Trophoblast cell (in vitro differentiated cells and primary cell): ENCODE data around the gene NUDT5.

Experiments
- DNase-seq, 2 donors: peaks; one replicate each; pipeline ENCODE4 v3.0.0-alpha.2; 2016
- H2AFZ ChIP-seq: 2 replicates; pipeline ENCODE4 v1.6.1; 2013; ENCODE audit warnings: low read length, moderate library complexity, mild to moderate bottlenecking; ENCODE audit not compliant: insufficient read depth, poor library complexity
- H2AK5ac ChIP-seq: 2 replicates; pipeline ENCODE4 v1.6.1; 2013; ENCODE audit warnings: mild to moderate bottlenecking, low read length
- H2BK120ac ChIP-seq: 2 replicates; pipeline ENCODE4 v1.6.1; 2013; ENCODE audit warnings: low read length, mild to moderate bottlenecking, moderate library complexity; ENCODE audit not compliant: insufficient read depth, poor library complexity
- H2BK12ac ChIP-seq: 2 replicates; pipeline ENCODE4 v1.6.1; 2013; ENCODE audit warnings: mild to moderate bottlenecking, low read length, moderate library complexity
- H2BK5ac ChIP-seq: 2 replicates; pipeline ENCODE4 v1.6.1; 2013; ENCODE audit warnings: low read length, low read depth, moderate library complexity, mild to moderate bottlenecking; ENCODE audit not compliant: poor library complexity
- H3K14ac ChIP-seq: 2 replicates; pipeline ENCODE4 v1.6.1; 2013; ENCODE audit warnings: mild to moderate bottlenecking, low read length
- H3K18ac ChIP-seq: 2 replicates; pipeline ENCODE4 v1.6.1; 2013; ENCODE audit warnings: mild to moderate bottlenecking, low read length
- H3K23ac ChIP-seq: 2 replicates; pipeline ENCODE4 v1.6.1; 2013; ENCODE audit warnings: low read length
- H3K27ac ChIP-seq: 2 replicates; pipeline ENCODE4 v1.5.1; 2013; ENCODE audit warnings: low read depth, mild to moderate bottlenecking, inconsistent platforms, low read length, moderate library complexity
- H3K27me3 ChIP-seq: 2 replicates; pipeline ENCODE4 v1.6.1; 2013; ENCODE audit warnings: inconsistent platforms, mild to moderate bottlenecking, low read length, moderate library complexity; ENCODE audit not compliant: insufficient read depth
- H3K36me3 ChIP-seq, 2 experiments: 1 replicate in 1 of 2; 2 replicates in 1 of 2; pipeline ENCODE4 v1.6.1; 2013; ENCODE audit warnings: low read length in 2 of 2, mild to moderate bottlenecking in 2 of 2, moderate library complexity in 1 of 2; ENCODE audit not compliant: insufficient read depth in 2 of 2, control insufficient read depth in 1 of 2
- H3K4ac ChIP-seq: 2 replicates; pipeline ENCODE4 v1.6.1; 2013; ENCODE audit warnings: low read depth, mild to moderate bottlenecking, low read length, moderate library complexity
- H3K4me1 ChIP-seq, 2 experiments: 1 replicate in 1 of 2; 2 replicates in 1 of 2; pipeline ENCODE4 v1.6.1; 2013; ENCODE audit warnings: low read length in 2 of 2, mild to moderate bottlenecking in 2 of 2, moderate library complexity in 1 of 2; ENCODE audit not compliant: insufficient read depth in 2 of 2, control insufficient read depth in 1 of 2
- H3K4me2 ChIP-seq: 2 replicates; pipeline ENCODE4 v1.6.1; 2013; ENCODE audit warnings: inconsistent platforms, mild to moderate bottlenecking, low read length, moderate library complexity
- H3K4me3 ChIP-seq: 2 replicates; pipeline ENCODE4 v1.5.1; 2013; ENCODE audit warnings: mild to moderate bottlenecking, low read depth, low read length, inconsistent platforms
- H3K79me1 ChIP-seq: one replicate; pipeline ENCODE4 v1.6.1; 2013; ENCODE audit warnings: low read length
- H3K79me2 ChIP-seq: 2 replicates; pipeline ENCODE4 v1.6.1; 2013; ENCODE audit warnings: low read length, mild to moderate bottlenecking; ENCODE audit not compliant: control insufficient read depth, insufficient read depth, poor library complexity
- H3K9ac ChIP-seq: 2 replicates; pipeline ENCODE4 v1.6.1; 2013; ENCODE audit warnings: mild to moderate bottlenecking, low read length
- H3K9me3 ChIP-seq: 2 replicates; pipeline ENCODE4 v1.6.1; 2013; ENCODE audit warnings: low read depth, mild to moderate bottlenecking, control low read depth, inconsistent platforms, low read length; ENCODE audit not compliant: insufficient read depth
- H4K12ac ChIP-seq: 2 replicates; pipeline ENCODE4 v1.6.1; 2013; ENCODE audit warnings: low read depth, mild to moderate bottlenecking, low read length, moderate library complexity
- H4K8ac ChIP-seq: 2 replicates; pipeline ENCODE4 v1.6.1; 2013; ENCODE audit warnings: low read depth, mild to moderate bottlenecking, low read length, moderate library complexity
- H4K91ac ChIP-seq: one replicate; pipeline ENCODE4 v1.6.1; 2013; ENCODE audit warnings: low read depth, mild to moderate bottlenecking, low read length, moderate library complexity
- WGBS: extraction: QIAGEN DNeasy Blood & Tissue Kit; methylation state at CpG from one replicate; pipeline ENCODE4 v1.1.7; 2013; ENCODE audit warnings: missing lambda C conversion rate; ENCODE audit not compliant: insufficient read length, insufficient coverage; ENCODE audit errors: extremely low coverage; 5-methylcytosine and 5-hydroxymethylcytosine counted together

NUDT5 gene

GRCh38 chr10:12186323-12186722 is 9.4 kb downstream of the NUDT5 start:
- no peak for DNase-seq
- Histone ChIP-seq H2AFZ (no peak overlapping the region), H3K23ac (no peak overlapping the region), H2AK5ac (no peak overlapping the region), H2BK12ac (no peak overlapping the region), H3K18ac (no peak overlapping the region), H4K12ac (no peak overlapping the region), H3K27ac (no peak overlapping the region), H3K4me1 (no peaks in the 10 kb centered on the region), H3K36me3 (peaks cover 8 to 10% of the 10 kb centered on the region in 2 experiments), H2BK5ac (no peak overlapping the region), H4K91ac (no peak overlapping the region), H3K4ac (no peak overlapping the region), H3K27me3 (no peaks in the 10 kb centered on the region), H3K79me1 (no peaks in the 10 kb centered on the region), H3K4me3 (no peak overlapping the region), H3K14ac (no peak overlapping the region), H4K8ac (no peak overlapping the region), H2BK120ac (no peak overlapping the region), H3K9me3 (no peaks in the 10 kb centered on the region), H3K79me2 (no peaks in the 10 kb centered on the region), H3K9ac (no peak overlapping the region), H3K4me2 (no peak overlapping the region)
- no CpG with 5 or more reads among the region's 8 CpGs for WGBS

GRCh38 chr10:12184165-12184564 is 11.5 kb downstream of the NUDT5 start:
- peaks cover 10 to 11% of the 10 kb centered on the region in 2 experiments for H3K36me3 ChIP-seq
- H3K4me1 ChIP-seq: no peaks in the 10 kb centered on the region
- no peaks in the 10 kb centered on the region for H3K9me3 ChIP-seq
- H3K27me3 ChIP-seq: no peaks in the 10 kb centered on the region
- H4K8ac ChIP-seq: no peak overlapping the region
- no peak overlapping the region for H2BK120ac ChIP-seq
- H3K27ac ChIP-seq: no peak overlapping the region
- no peak overlapping the region for H3K4me2 ChIP-seq
- H3K23ac ChIP-seq: no peak overlapping the region
- no peak overlapping the region for H4K12ac ChIP-seq
- no peaks in the 10 kb centered on the region for H3K79me2 ChIP-seq
- DNase-seq: no peak
- no peak overlapping the region for H4K91ac ChIP-seq
- H3K4ac ChIP-seq: no peak overlapping the region
- no peak overlapping the region for H3K4me3 ChIP-seq
- no peak overlapping the region for H2BK12ac ChIP-seq
- H2AK5ac ChIP-seq: no peak overlapping the region
- H3K9ac ChIP-seq: no peak overlapping the region
- no peak overlapping the region for H2AFZ ChIP-seq
- no peaks in the 10 kb centered on the region for H3K79me1 ChIP-seq
- no peak overlapping the region for H3K18ac ChIP-seq
- H2BK5ac ChIP-seq: no peak overlapping the region
- no CpG with 5 or more reads among the region's 7 CpGs for WGBS
- H3K14ac ChIP-seq: no peak overlapping the region

- WGBS: no CpG with 5 or more reads among the region's 13 CpGs
- Histone ChIP-seq H3K79me1 (no peaks in the 10 kb centered on the region), H2BK12ac (no peak overlapping the region), H3K79me2 (no peaks in the 10 kb centered on the region), H3K4ac (no peak overlapping the region), H4K91ac (no peak overlapping the region), H3K4me2 (no peak overlapping the region), H2BK5ac (no peak overlapping the region), H3K14ac (no peak overlapping the region), H3K9me3 (no peaks in the 10 kb centered on the region), H3K4me3 (no peak overlapping the region), H3K4me1 (no peaks in the 10 kb centered on the region), H3K36me3 (peaks cover 15 to 23% of the 10 kb centered on the region in 2 experiments), H2AFZ (no peak overlapping the region), H3K23ac (no peak overlapping the region), H3K27ac (no peak overlapping the region), H3K9ac (no peak overlapping the region), H3K18ac (no peak overlapping the region), H4K12ac (no peak overlapping the region), H2BK120ac (no peak overlapping the region), H4K8ac (no peak overlapping the region), H2AK5ac (no peak overlapping the region), H3K27me3 (no peaks in the 10 kb centered on the region)
- no peak for DNase-seq
Measured at GRCh38 chr10:12181065-12181775, 14.5 kb downstream of the NUDT5 start.

- H2BK5ac ChIP-seq: no peak overlapping the region
- no peak overlapping the region for H4K8ac ChIP-seq
- no peaks in the 10 kb centered on the region for H3K79me1 ChIP-seq
- no peak overlapping the region for H3K23ac ChIP-seq
- H3K27ac ChIP-seq: no peak overlapping the region
- H3K14ac ChIP-seq: no peak overlapping the region
- H3K9me3 ChIP-seq: no peaks in the 10 kb centered on the region
- no CpG with 5 or more reads among the region's 9 CpGs for WGBS
- H2AK5ac ChIP-seq: no peak overlapping the region
- H2BK12ac ChIP-seq: no peak overlapping the region
- no peak overlapping the region for H3K4me3 ChIP-seq
- H2AFZ ChIP-seq: no peak overlapping the region
- H3K18ac ChIP-seq: no peak overlapping the region
- DNase-seq: no peak
- H2BK120ac ChIP-seq: no peak overlapping the region
- H3K4me1 ChIP-seq: no peaks in the 10 kb centered on the region
- no peak overlapping the region for H4K91ac ChIP-seq
- H3K79me2 ChIP-seq: no peaks in the 10 kb centered on the region
- H3K9ac ChIP-seq: no peak overlapping the region
- no peak overlapping the region for H3K4me2 ChIP-seq
- no peak overlapping the region for H4K12ac ChIP-seq
- no peak overlapping the region for H3K4ac ChIP-seq
- peaks cover 21 to 26% of the 10 kb centered on the region in 2 experiments for H3K36me3 ChIP-seq
- no peaks in the 10 kb centered on the region for H3K27me3 ChIP-seq
Measured at GRCh38 chr10:12180221-12180974, 15.3 kb downstream of the NUDT5 start.
